GM12878 (cell line): ENCODE data around the gene SSH3. TPM values are rescaled to one million over a fixed set of nuclear protein-coding genes. Genes with fewer than 3 reads are reported as not detected.
A peak's percentile ranks its signal among the peaks of the same experiment; 100 is the strongest.

ENCODE experiments used
- ATAC-seq: fragments of 200-7000 bp; cut with Tn5 transposase; 3 replicates; pipeline ENCODE4 v1.9.1; 2020; ENCODE audit warnings: mild to moderate bottlenecking, moderate library complexity
- BruUV-seq: library from RNA; stranded (reverse); fragments of 400-500 nt; replicated peaks from 2 replicates; lab custom pipeline; 2021; lab: Mats Ljungman, UMichigan
- CTCF ChIA-PET: fragments of 300-600 bp; sonication (Branson Sonifier 250); formaldehyde crosslinking; extraction: SDS; loops from one replicate; lab custom pipeline; 2021; ENCODE audit warnings: inconsistent platforms; lab: Yijun Ruan, JAX
- POLR2A ChIA-PET: fragments of 350-600 bp; formaldehyde crosslinking; extraction: SDS; loops from one replicate; lab custom pipeline; 2021; ENCODE audit warnings: inconsistent platforms; lab: Charles Lee
- RAD21 ChIA-PET: fragments of 300-600 bp; sonication (Branson Sonifier 250); formaldehyde crosslinking; loops from one replicate; lab custom pipeline; 2023; ENCODE audit warnings: antibody characterized with exemption; ENCODE audit not compliant: unreplicated experiment; lab: Charles Lee
- SMC1A ChIA-PET: fragments of 300-600 bp; sonication (Branson Sonifier 250); formaldehyde crosslinking; loops from one replicate; lab custom pipeline; 2023; ENCODE audit not compliant: unreplicated experiment, uncharacterized antibody; lab: Charles Lee
- DNase-seq: peaks from one replicate; pipeline ENCODE4 v3.0.0-alpha.2; 2011; ENCODE audit warnings: low read depth, low spot score
- FAIRE-seq: peaks from 3 replicates; lab custom pipeline; 2011; peaks lifted over from hg19 to GRCh38; lab: Jason Lieb, UNC
- H2AFZ ChIP-seq: 2 replicates; pipeline ENCODE4 v1.6.0; 2011; ENCODE audit warnings: low read depth, low read length, control low read depth; ENCODE audit not compliant: control insufficient read depth
- H3K27ac ChIP-seq: 2 replicates; pipeline ENCODE4 v1.5.1; 2011; ENCODE audit warnings: control low read depth; ENCODE audit not compliant: control insufficient read depth, insufficient read depth
- H3K27me3 ChIP-seq, 2 experiments: replicated peaks in 1 of 2; 2 replicates each; pipeline versions ENCODE4 v1.6.0 to v1.6.1; 2011; ENCODE audit warnings: low read length in 1 of 2; ENCODE audit not compliant: control insufficient read depth in 2 of 2, insufficient read depth in 2 of 2
- H3K36me3 ChIP-seq, 2 experiments: 2 replicates each; pipeline ENCODE4 v1.5.1; 2011; ENCODE audit warnings: low read length in 1 of 2; ENCODE audit not compliant: control insufficient read depth in 2 of 2, insufficient read depth in 2 of 2
- H3K4me1 ChIP-seq: 2 replicates; pipeline ENCODE4 v1.6.1; 2011; ENCODE audit warnings: mild to moderate bottlenecking, low read length, moderate library complexity, mixed read lengths; ENCODE audit not compliant: control insufficient read depth, insufficient read depth
- H3K4me2 ChIP-seq: 2 replicates; pipeline ENCODE4 v1.6.0; 2011; ENCODE audit warnings: control low read depth; ENCODE audit not compliant: control insufficient read depth, insufficient read depth
- H3K4me3 ChIP-seq: fragments of 200-600 bp; sonication (generic); 2 replicates; pipeline ENCODE4 v1.5.1; 2016
- H3K79me2 ChIP-seq: 2 replicates; pipeline ENCODE4 v1.6.0; 2011; ENCODE audit warnings: low read length; ENCODE audit not compliant: control insufficient read depth, insufficient read depth
- H3K9ac ChIP-seq: 2 replicates; pipeline ENCODE4 v1.8.0; 2011; ENCODE audit warnings: low read length, control low read depth, mixed read lengths; ENCODE audit not compliant: control insufficient read depth, insufficient read depth
- H3K9me3 ChIP-seq: replicated peaks from 3 replicates; pipeline ENCODE4 v1.5.1; 2011; ENCODE audit warnings: mild to moderate bottlenecking, low read length; ENCODE audit not compliant: control insufficient read depth, insufficient read depth
- H4K20me1 ChIP-seq: 2 replicates; pipeline ENCODE4 v1.6.0; 2011; ENCODE audit not compliant: control insufficient read depth, insufficient read depth
- CBX5 ChIP-seq: sonication (generic); IDR thresholded peaks from 2 replicates; pipeline ENCODE4 v1.6.1; 2016; ENCODE audit warnings: low read depth, moderate library complexity, mild to moderate bottlenecking, inconsistent platforms
- EZH2 ChIP-seq: IDR thresholded peaks from 2 replicates; pipeline ENCODE4 v1.6.1; 2012; ENCODE audit warnings: low read depth, mild to moderate bottlenecking, control low read depth, inconsistent platforms, low read length, borderline replicate concordance; ENCODE audit not compliant: control insufficient read depth
- HDGF ChIP-seq: fragments of 450-650 bp; IDR thresholded peaks from 2 replicates; pipeline ENCODE4 v1.6.1; 2016; ENCODE audit warnings: antibody characterized with exemption
- RAD51 ChIP-seq: fragments of 450-650 bp; IDR thresholded peaks from 2 replicates; pipeline ENCODE4 v1.6.1; 2016; ENCODE audit warnings: moderate library complexity, mild to moderate bottlenecking, inconsistent platforms
- RUNX3 ChIP-seq: IDR thresholded peaks from 2 replicates; pipeline ENCODE4 v1.6.1; 2012; ENCODE audit warnings: low read length, inconsistent platforms
- SMAD1 ChIP-seq: fragments of 450-650 bp; IDR thresholded peaks from 2 replicates; pipeline ENCODE4 v1.6.1; 2018; ENCODE audit warnings: mild to moderate bottlenecking, low read depth; ENCODE audit not compliant: partially characterized antibody
- SMAD5 ChIP-seq: IDR thresholded peaks from 2 replicates; pipeline ENCODE4 v1.6.1; 2016; ENCODE audit warnings: antibody characterized with exemption, low read depth
- SUZ12 ChIP-seq: fragments of 200-600 bp; sonication (generic); IDR thresholded peaks from one replicate; pipeline ENCODE4 v1.6.1; 2018; ENCODE audit warnings: antibody characterized with exemption, mild to moderate bottlenecking; ENCODE audit not compliant: unreplicated experiment
- TCF3 ChIP-seq: IDR thresholded peaks from 2 replicates; pipeline ENCODE4 v1.6.1; 2012; ENCODE audit warnings: low read depth, mild to moderate bottlenecking, low read length, borderline replicate concordance; ENCODE audit not compliant: insufficient read depth
- ZNF384 ChIP-seq: IDR thresholded peaks from 2 replicates; pipeline ENCODE4 v1.6.1; 2012; ENCODE audit warnings: low read depth, mild to moderate bottlenecking, low read length, improper control_type of control experiment, borderline replicate concordance
- ZNF622 ChIP-seq: fragments of 450-650 bp; IDR thresholded peaks from 2 replicates; pipeline ENCODE4 v1.6.1; 2017; ENCODE audit warnings: mild to moderate bottlenecking, inconsistent platforms
- WGBS: methylation state at CpG from one replicate; pipeline ENCODE4 v1.1.6; 2016; ENCODE audit warnings: low lambda C conversion rate; ENCODE audit not compliant: insufficient replicate concordance, insufficient coverage; ENCODE audit errors: missing lambda C conversion rate; 5-methylcytosine and 5-hydroxymethylcytosine counted together
- in situ Hi-C: fragments of 300-500 bp; cut with MboI; formaldehyde crosslinking; loops from 9 replicates; pipeline ENCODE4 v1.14.3; 2018; ENCODE audit warnings: mixed read lengths
- intact Hi-C: fragments of 100-400 bp; cut with micrococcal nuclease; formaldehyde crosslinking; loops from one replicate; pipeline ENCODE4 v1.14.2; 2022; ENCODE audit not compliant: unreplicated experiment
- polyA plus RNA-seq, 11 experiments: library from polyadenylated mRNA; depleted of rRNA in 4 of 11; unstranded in 6 of 11; stranded (reverse) in 5 of 11; fragments of >200 nt; fragmentation: Nextera tagmentation in 4 of 11; fragmentation: Illumina TruSeq in 1 of 11; extraction: Ambion mirVana in 4 of 11; extraction: Trizol in 1 of 11; gene quantifications; 1 replicate in 1 of 11; 2 replicates in 10 of 11; pipeline versions ENCODE4 v1.2.1 to v1.2.3, GENCODE V29; 2011 to 2016; ENCODE audit warnings: inconsistent platforms in 2 of 11, missing spikeins in 2 of 11, low read depth in 1 of 11
- total RNA-seq, 4 experiments: library from RNA; depleted of rRNA in 3 of 4; stranded (reverse); fragments of >200 nt in 3 of 4; fragmentation: Illumina TruSeq in 1 of 4; extraction: Trizol in 1 of 4; gene quantifications; 2 replicates each; pipeline versions ENCODE4 v1.2.1 to v1.2.3, GENCODE V29; 2013 to 2021
- TF ChIP-seq, protein P1 (sequence below): fragments of 450-650 bp; IDR thresholded peaks from 2 replicates; pipeline ENCODE4 v1.6.1; 2014; ENCODE audit warnings: mild to moderate bottlenecking
- TF ChIP-seq, protein P2 (sequence below): fragments of 450-650 bp; IDR thresholded peaks from 2 replicates; pipeline ENCODE4 v1.6.1; 2017; ENCODE audit warnings: mild to moderate bottlenecking, moderate library complexity
- TF ChIP-seq, protein P3 (sequence below): fragments of 450-650 bp; IDR thresholded peaks from 2 replicates; pipeline ENCODE4 v1.6.1; 2017; ENCODE audit warnings: borderline replicate concordance
- TF ChIP-seq, protein P4 (sequence below): IDR thresholded peaks from 2 replicates; pipeline ENCODE4 v1.6.1; 2012; ENCODE audit warnings: low read length, inconsistent platforms

The SSH3 gene
- total and polyA plus RNA-seq, 10 of the 15 experiments (the other 5 are each of a cell fraction or from before 2014, with no cell fraction given): 0.05 to 0.83 (median 0.28) TPM; not detected in 3

DNA sequence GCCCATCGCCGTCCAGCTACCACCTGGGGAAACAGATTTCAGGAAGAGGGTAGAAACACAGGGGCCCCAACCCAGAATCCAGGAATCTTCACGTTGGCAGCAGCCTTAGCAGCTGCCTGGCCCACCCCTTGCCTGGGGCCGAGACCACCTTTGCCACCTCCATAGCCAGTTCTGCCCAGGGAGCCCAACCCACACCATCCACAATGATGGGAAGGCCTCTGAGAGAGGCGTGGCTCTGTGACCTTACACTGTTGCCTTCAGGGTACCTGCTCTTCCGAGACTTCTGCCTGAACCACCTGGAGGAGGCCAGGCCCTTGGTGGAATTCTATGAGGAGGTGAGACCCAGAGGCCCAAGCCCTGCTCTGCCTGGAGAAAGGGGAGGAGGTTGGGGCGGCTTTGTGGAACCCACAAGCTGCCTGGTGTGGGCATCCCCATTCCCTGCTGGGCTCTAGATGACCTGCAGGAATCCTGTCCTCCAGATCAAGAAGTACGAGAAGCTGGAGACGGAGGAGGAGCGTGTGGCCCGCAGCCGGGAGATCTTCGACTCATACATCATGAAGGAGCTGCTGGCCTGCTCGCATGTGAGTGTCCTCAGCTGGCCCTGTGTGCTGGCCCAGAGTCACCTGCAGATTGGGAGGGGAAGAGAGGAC lies 24.3 kb upstream of the SSH3 start:
- ATAC-seq (no peak), FAIRE-seq (no peak), DNase-seq (no peak)
- 77% methylated on average over 10 of the region's 14 CpGs for WGBS
- Histone ChIP-seq H3K27ac (peak overlapping the region; percentile 99; the same call in 1 of the 2 replicates), H3K9ac (peak overlapping the region; percentile 20; the same call in 1 of the 2 replicates), H3K9me3 (no peaks in the 10 kb centered on the region), H3K4me1 (peaks cover 33% of the 10 kb centered on the region), H3K36me3 (peaks cover 31 to 68% of the 10 kb centered on the region in 2 experiments), H3K27me3 (no peaks in the 10 kb centered on the region), H4K20me1 (no peaks in the 10 kb centered on the region), H3K79me2 (peaks cover 50% of the 10 kb centered on the region), H2AFZ (no peak overlapping the region), H3K4me2 (no peak overlapping the region), H3K4me3 (no peak overlapping the region)
- BruUV-seq: no TSS peak
- POLR2A ChIA-PET: interaction anchor here (0.5 to 1.7 kb wide), 3 partner anchors 11 to 154 kb away, joined by 3 to 8 read pairs (median 5); partner anchors contain the start of gene POLD4
- RAD21 ChIA-PET: no interaction called here
- SMC1A ChIA-PET: interaction anchor here (1.5 to 1.9 kb wide), 2 partner anchors 9 to 38 kb away, joined by 4 to 9 read pairs; no protein-coding TSS in a partner anchor
- intact Hi-C loops: no loop called here
- in situ Hi-C loops: no loop called here
- CTCF ChIA-PET: interaction anchor here (1.5 kb wide), 1 partner anchor 72 kb away, joined by 4 read pairs; no protein-coding TSS in a partner anchor
- TF ChIP-seq ZNF384: no peak
- no peak for TF ChIP-seq EZH2
- TF ChIP-seq SUZ12: no peak
- TF ChIP-seq SMAD1: no peak
- no peak for TF ChIP-seq CBX5
- no peak for TF ChIP-seq SMAD5
- TF ChIP-seq, protein P1, sequence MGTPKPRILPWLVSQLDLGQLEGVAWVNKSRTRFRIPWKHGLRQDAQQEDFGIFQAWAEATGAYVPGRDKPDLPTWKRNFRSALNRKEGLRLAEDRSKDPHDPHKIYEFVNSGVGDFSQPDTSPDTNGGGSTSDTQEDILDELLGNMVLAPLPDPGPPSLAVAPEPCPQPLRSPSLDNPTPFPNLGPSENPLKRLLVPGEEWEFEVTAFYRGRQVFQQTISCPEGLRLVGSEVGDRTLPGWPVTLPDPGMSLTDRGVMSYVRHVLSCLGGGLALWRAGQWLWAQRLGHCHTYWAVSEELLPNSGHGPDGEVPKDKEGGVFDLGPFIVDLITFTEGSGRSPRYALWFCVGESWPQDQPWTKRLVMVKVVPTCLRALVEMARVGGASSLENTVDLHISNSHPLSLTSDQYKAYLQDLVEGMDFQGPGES: no peak
- TF ChIP-seq TCF3: no peak
- no peak for TF ChIP-seq ZNF622
- TF ChIP-seq, protein P2, sequence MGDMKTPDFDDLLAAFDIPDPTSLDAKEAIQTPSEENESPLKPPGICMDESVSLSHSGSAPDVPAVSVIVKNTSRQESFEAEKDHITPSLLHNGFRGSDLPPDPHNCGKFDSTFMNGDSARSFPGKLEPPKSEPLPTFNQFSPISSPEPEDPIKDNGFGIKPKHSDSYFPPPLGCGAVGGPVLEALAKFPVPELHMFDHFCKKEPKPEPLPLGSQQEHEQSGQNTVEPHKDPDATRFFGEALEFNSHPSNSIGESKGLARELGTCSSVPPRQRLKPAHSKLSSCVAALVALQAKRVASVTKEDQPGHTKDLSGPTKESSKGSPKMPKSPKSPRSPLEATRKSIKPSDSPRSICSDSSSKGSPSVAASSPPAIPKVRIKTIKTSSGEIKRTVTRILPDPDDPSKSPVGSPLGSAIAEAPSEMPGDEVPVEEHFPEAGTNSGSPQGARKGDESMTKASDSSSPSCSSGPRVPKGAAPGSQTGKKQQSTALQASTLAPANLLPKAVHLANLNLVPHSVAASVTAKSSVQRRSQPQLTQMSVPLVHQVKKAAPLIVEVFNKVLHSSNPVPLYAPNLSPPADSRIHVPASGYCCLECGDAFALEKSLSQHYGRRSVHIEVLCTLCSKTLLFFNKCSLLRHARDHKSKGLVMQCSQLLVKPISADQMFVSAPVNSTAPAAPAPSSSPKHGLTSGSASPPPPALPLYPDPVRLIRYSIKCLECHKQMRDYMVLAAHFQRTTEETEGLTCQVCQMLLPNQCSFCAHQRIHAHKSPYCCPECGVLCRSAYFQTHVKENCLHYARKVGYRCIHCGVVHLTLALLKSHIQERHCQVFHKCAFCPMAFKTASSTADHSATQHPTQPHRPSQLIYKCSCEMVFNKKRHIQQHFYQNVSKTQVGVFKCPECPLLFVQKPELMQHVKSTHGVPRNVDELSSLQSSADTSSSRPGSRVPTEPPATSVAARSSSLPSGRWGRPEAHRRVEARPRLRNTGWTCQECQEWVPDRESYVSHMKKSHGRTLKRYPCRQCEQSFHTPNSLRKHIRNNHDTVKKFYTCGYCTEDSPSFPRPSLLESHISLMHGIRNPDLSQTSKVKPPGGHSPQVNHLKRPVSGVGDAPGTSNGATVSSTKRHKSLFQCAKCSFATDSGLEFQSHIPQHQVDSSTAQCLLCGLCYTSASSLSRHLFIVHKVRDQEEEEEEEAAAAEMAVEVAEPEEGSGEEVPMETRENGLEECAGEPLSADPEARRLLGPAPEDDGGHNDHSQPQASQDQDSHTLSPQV: no peak
- TF ChIP-seq RUNX3: no peak
- TF ChIP-seq, protein P3, sequence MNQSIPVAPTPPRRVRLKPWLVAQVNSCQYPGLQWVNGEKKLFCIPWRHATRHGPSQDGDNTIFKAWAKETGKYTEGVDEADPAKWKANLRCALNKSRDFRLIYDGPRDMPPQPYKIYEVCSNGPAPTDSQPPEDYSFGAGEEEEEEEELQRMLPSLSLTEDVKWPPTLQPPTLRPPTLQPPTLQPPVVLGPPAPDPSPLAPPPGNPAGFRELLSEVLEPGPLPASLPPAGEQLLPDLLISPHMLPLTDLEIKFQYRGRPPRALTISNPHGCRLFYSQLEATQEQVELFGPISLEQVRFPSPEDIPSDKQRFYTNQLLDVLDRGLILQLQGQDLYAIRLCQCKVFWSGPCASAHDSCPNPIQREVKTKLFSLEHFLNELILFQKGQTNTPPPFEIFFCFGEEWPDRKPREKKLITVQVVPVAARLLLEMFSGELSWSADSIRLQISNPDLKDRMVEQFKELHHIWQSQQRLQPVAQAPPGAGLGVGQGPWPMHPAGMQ: no peak
- no peak for TF ChIP-seq RAD51
- no peak for TF ChIP-seq HDGF
- TF ChIP-seq, protein P4, sequence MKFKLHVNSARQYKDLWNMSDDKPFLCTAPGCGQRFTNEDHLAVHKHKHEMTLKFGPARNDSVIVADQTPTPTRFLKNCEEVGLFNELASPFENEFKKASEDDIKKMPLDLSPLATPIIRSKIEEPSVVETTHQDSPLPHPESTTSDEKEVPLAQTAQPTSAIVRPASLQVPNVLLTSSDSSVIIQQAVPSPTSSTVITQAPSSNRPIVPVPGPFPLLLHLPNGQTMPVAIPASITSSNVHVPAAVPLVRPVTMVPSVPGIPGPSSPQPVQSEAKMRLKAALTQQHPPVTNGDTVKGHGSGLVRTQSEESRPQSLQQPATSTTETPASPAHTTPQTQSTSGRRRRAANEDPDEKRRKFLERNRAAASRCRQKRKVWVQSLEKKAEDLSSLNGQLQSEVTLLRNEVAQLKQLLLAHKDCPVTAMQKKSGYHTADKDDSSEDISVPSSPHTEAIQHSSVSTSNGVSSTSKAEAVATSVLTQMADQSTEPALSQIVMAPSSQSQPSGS: no peak
